Activated CD4-positive, alpha-beta T cell treated with anti-CD3 and anti-CD28 coated beads for 1 hour (primary cell): Measurements from ENCODE around the gene RILPL1.
"Not testable (repeated sequence)": the region's sequence is repeated elsewhere in the genome, so short reads cannot be mapped to it uniquely, and the experiment has no call there.

ENCODE experiments used
- DNase-seq: peaks from one replicate; pipeline ENCODE4 v3.0.0-alpha.2; 2020

Gene RILPL1

DNA sequence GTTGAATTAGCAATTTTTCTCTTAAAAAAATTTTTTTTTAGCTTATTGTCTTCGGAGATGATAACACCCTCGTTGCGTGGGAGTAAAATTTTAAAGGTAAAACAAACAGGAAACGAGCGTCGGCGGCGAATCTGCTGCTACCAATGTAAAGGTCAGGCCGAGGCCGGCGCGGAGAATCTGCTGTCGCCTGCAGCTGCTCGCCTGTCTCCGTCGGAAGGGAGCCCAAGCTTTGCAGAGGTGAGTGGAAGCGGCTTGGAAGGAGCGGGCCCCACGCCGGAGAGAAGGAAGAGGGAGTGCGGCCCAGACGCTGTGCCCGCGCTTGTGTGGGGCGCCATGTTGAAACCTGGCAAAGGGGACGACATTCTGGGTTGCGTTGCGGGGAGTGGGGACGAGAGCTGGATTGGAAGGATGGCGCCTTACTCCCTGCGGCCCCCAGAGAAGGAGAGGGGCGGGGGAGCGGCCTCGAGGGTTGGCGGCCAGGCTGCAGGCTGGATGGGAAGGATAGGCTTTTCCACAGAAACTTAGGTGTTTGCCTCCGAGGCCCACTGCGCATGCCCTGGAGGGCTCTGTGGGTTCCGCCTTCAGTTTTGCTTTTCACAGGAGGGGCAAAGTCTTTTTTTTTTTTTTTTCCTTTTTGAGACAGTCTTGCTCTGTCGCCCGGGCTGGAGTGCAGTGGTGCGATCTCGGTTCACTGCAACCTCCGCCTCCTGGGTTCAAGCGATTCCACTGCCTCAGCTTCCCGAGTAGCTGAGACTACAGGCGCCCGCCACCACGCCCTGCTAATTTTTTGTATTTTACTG is 75.3 kb downstream of the RILPL1 start, which contains the start of gene SNRNP35:
SNRNP35 (plus strand) TSS at position 160 of the 800 bp plus-strand sequence. CDS start 7,402 bp downstream, outside the sequence.
- peak; percentile 76 for DNase-seq

DNA sequence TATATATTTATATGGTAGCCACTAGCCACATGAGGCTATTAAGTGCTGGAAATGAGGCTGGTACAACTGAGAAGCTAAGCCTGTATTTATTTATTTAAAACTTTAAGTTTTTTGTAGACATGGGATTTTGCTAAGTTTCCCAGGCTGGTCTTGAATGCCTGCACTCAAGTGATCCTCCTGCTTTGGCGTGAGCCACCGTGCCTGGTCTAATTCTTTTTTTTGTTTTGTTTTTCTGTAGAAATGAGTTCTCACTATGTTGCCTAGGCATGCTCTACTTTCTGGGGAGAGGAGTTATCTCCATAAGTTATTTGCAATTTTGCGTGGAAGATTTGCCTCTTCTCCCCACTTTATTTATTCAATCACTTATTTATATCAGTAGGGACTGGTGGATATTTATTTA is 80.4 kb downstream of the RILPL1 start:
- DNase-seq = no peak

- not testable (repeated sequence) for DNase-seq
Observed at GRCh38 chr12:123452276-123452550, 81.3 kb downstream of the RILPL1 start.

- DNase-seq = no peak
Observed at GRCh38 chr12:123450636-123451035, 82.9 kb downstream of the RILPL1 start.

GRCh38 chr12:123449856-123450255 is 83.7 kb downstream of the RILPL1 start:
- no peak for DNase-seq

DNA sequence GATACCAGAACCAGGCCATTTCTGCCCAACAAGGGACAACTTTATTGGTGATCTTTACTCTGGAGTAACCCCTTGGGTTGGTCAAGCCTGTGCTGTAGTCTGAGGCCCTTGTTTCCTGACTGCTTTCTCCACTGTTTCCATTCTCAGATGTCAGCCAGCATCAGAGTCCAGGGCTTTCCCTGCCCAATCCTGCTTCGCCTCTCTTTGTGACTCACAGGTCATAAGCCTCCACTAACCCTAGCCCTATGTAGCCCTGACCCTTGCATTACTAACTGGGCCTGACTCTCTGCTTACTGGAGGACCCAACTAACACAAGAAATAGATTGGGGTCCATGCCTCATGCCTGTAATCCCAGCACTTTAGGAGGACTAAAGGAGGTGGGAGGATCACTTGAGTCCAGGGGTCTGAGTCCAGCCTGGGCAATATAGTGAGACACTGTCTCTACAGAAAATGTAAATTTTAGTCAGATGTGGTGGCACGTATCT is 84.2 kb downstream of the RILPL1 start:
- no peak for DNase-seq

DNA sequence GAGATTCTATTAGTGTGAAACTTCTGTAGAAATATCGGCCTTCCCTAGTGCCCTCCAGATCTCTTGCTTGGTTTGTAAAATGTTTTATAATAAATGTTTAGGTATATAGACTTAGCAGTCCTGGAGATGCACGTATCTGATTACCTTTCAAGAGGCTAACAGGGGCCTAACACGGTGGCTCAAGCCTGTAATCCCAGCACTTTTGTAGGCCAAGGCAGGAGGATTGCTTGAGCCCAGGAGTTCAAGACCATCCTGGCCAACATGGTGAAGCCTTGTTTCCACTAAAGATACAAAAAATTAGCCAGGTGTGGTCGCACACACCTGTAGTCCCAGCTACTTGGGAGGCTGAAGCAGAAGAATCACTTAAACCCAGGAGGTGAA is 87.2 kb downstream of the RILPL1 start:
- DNase-seq = no peak

DNA sequence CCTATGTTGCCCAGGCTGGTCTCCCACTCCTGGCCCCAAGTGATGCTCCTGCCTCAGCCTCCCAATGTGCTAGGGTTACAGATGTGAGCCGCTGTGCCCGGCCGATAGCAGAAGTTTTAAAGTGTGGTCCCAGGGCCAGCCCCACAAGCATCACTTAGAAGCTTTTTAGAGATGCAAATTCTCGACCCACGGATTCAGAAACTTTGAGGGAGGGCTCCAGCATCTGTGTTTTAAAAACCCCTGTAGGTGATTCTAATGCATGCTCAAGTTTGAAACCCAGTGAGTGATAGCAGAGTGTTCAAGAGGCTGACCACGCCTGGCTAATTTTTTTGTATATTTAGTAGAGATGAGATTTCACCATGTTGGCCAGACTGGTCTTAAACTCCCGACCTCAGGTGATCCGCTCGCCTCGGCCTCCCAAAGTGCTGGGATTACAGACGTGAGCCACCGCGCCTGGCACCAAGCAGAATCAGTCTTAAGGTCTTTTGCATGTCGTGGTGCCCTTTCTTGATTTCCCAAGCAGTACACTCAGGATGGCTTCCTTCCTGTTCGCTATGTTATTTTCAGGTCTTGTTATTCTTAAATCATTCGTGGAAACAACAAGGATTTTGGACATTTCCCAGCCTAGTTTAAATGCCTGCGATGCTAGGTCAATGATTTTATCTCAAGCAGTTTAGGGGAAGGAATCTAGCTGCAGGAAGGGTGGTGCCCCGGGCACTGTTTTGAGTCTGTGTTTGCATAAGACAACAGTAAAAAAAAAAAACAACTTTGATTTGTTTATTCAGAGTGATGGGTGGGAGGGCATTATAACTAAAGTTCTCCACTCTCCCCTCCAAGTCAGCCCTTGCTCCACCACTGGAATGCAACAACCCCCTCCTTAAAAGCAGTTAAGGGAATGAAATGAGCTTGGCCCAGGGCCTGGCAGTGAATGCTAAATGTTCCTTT is 87.9 kb downstream of the RILPL1 start:
- no peak for DNase-seq

DNA sequence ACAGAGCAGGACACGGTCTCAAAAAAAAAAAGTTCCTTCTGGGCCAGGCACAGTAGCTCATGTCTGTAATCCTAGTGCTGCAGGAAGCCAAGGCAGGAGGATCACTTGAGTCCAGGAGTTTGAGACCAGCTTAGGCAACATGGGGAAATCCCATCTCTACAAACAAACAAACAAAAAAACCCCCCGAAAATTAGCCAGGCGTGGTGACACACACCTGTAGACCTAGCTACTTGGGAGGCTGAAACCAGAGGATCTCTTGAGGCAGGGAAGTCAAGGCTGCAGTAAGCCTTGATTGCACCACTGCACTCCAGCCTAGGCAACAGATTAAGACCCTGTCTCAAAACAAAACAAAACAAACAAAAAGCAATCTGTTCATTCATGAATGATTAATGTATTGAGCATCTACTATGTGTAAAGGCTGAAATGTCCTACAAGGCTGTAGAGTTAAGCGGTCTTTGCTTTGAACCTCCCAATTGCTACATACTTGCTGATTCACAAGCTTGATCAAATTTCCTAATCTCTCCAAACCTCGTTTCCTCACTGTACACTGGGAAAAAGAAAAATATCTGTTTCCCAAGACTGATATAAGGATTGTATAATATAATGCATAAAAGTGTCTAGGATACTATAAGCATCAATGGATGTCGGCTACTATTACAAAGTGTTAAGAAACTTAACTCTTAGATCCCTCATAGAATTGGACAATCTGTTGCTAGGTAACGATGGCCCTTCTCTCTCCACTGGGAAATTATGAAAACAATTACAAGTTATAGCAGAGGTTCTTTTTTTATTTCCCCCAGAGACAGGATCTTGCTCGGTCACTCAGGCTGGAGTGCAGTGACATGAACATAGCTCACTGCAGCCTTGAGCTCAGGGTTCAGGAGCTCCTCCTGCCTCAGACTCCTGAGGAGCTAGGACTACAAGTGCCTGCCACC is 89.2 kb downstream of the RILPL1 start:
- no peak for DNase-seq

GRCh38 chr12:123442774-123443173 is 90.7 kb downstream of the RILPL1 start:
- no peak for DNase-seq

- no peak for DNase-seq
Observed at GRCh38 chr12:123441523-123442164, 91.9 kb downstream of the RILPL1 start.

DNA sequence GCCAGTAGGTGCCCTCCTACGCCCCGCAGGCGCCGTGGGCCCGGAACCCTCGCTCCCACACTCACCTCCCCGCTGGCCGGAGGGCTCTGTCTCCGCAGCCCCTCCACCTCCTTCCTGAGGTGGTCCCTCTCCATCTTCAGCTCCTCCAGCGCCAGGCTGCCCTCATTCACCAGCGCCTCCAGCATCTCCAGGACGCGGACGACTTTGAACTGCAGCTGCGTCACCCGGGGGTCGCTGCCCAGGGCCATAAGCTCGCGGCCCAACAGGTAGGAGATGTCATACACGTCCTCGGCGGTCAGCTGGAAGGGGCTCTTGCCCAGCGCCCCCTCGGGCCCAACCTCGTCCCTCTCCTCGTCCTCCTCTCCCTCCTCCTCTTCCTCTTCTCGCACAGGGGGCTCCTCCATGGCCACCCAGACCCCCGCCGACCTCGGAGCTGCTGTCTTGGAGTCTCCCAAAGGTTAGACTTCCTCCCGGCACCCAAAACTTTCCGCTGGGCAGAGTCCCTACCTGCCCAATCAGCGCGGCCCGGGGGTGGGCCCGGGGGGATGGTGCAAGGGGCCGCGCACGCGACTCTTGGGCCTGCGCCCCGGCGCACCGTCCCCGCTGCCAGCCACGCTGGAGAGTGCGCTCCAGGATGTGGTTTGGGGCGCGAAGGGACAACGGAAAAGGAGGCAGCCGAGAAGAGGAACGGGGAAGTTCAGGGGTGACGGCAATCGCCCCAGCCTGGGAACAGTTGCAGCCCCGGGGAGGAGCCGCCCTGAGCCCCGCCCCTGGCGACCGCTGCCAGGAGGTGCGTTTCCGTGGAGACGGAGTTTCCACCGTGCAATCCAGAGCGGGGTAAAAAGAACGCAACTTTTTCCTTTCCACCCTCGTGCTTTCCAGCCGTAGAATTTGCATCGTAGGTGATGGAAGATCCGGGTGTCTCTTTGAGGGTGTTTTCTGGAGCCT is 97.2 kb downstream of the RILPL1 start, which contains the start of gene RILPL2:
RILPL2 (minus strand) TSS at position 668 of the 948 bp plus-strand sequence; CDS start at position 404, 264 bp downstream.
- DNase-seq = peak; percentile 89

DNA sequence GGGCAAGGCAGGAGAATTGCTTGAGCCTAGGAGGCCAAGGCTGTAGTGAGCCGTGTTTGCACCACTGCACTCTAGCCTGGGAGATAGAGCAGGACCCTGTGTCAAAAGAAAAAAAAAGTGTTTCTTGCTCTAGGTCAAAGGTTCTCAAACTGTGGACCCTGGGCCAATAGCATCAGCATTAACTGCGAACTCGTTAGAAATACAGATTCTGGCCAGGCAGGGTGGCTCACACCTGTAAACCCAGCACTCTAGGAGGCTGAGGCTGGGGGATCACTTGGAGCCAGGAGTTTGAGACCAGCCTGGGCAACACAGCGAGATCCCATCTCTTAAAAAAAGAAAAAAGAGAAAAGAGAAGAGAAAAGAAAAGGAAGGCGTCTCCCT is 97.9 kb downstream of the RILPL1 start:
- DNase-seq = no peak

DNA sequence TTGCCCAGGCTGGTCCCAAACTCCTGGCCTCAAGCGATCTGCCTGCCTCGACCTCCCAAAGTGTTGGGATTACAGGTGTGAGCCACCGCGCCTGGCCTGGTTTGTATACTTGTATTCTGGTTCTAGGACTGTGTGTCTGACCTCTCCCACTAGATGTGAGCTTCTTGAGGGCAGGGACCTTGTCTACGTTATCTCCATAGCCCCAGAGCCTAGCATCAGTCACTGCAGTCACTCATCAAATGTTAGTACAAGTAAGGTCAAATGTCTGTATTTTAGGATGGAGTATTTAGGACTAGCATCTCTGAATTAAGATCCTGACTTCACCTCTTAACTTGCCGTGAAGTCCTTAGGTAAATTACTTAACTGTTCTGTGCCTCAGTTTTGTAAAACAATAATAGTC is 99.9 kb downstream of the RILPL1 start:
- no peak for DNase-seq

- DNase-seq = not testable (repeated sequence)
Observed at GRCh38 chr12:123431951-123432817, 101.3 kb downstream of the RILPL1 start.

DNA sequence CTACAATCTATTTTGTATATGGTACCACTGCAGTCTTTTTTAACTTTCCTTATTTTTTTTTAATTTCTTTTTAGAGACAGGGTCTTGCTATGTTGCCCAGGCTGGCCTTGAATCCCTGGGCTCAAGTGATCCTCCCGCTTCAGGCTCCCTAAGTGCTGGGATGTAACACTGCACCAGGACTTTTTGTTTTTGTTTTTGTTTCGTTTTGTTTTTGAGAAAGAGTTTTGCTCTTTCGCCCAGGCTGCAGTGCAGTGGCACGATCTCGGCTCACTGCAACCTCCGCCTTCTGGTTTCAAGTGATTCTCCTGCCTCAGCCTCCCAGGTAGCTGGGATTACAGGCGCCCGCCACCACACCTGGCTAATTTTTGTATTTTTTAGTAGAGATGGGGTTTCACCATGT is 104.4 kb downstream of the RILPL1 start:
- DNase-seq = not testable (repeated sequence)

GRCh38 chr12:123428591-123428990 is 104.9 kb downstream of the RILPL1 start:
- no peak for DNase-seq

DNA sequence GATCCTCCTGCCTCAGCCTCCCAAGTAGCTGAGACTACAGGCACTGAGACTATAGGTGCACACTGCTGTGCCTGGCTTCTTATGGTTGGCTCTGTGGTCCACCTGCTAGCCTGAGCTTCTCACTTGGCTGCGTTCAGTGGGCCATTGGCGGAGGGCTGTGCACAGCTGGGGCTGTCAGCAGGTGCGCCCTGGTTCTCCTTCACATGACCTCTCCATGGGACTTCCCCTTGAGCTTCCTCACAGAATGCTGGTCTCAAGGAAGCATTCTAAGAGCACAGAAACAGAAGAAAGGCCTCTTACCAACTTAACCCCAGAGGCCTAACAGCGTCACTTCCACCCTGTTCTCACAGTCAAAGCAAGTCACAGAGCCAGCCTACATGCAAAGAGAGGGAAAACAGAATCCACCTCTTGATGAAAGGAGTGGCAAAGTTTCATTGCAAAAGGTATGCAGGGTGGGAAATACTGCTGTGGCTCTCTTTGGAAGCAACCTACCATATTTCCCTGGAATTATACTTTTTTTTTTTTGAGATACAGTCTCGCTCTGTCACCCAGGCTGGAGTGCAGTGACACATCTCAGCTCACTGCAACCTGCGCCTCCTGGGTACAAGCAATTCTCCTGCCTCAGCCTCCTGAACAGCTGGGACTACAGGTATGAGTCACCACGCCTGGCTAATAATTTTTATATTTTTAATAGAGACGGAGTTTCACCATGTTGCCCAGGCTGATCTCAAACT is 106.3 kb downstream of the RILPL1 start:
- DNase-seq = no peak

GRCh38 chr12:123421314-123421713 is 112.2 kb downstream of the RILPL1 start:
- DNase-seq = no peak
